ENCODE measurements around the gene MBOAT2.
"Not testable (repeated sequence)": the region's sequence is repeated elsewhere in the genome, so short reads cannot be mapped to it uniquely, and the experiment has no call there.

The MBOAT2 gene

GRCh38 chr2:8922431-8922830, 81.1 kb downstream of the MBOAT2 start:
- TF ChIP-seq CTCF (IDR thresholded peaks at IDR 0.05): no peak
- H3K36me3 ChIP-seq (ENCODE audit: control insufficient read depth, insufficient read depth, low read length): no peaks in the 10 kb centered on the region
- peaks cover 4% of the 10 kb centered on the region for H3K4me1 ChIP-seq
- peaks cover 2% of the 10 kb centered on the region for H3K79me2 ChIP-seq
- H3K27ac ChIP-seq: no peak overlapping the region
- H3K4me3 ChIP-seq (ENCODE audit: low read depth, low read length): no peak overlapping the region
- H3K9me3 ChIP-seq (ENCODE audit: control insufficient read depth, low read length): no peaks in the 10 kb centered on the region
- H2AFZ ChIP-seq: no peak overlapping the region
- no peak overlapping the region for H3K4me2 ChIP-seq (ENCODE audit: low read length)
- no peak overlapping the region for H3K9ac ChIP-seq
- H3K27me3 ChIP-seq (ENCODE audit: control insufficient read depth, insufficient read depth, low read length): no peaks in the 10 kb centered on the region

DNA sequence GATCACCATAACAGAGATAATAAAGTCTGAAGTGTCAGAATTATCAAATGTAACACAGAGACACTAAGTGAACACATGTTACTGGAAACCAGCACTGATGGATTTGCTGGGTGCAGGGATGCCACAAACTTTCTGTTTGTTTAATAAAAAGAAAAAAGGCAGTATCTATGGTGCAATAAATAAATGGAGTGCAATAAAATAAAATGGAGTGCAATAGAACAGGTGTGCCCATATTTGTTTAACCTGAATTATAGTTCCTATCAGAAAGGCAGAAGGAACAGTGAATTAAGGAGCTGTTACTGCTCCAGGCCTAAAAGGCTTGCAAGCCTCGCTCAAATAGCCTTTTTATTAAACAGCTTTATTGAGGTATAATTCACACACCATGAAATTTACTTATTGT, 85.1 kb downstream of the MBOAT2 start:
- Histone ChIP-seq H2AFZ (no peak overlapping the region), H3K9me3 (ENCODE audit: control insufficient read depth, low read length) (no peaks in the 10 kb centered on the region), H3K4me2 (ENCODE audit: low read length) (no peak overlapping the region), H3K27me3 (ENCODE audit: control insufficient read depth, insufficient read depth, low read length) (no peaks in the 10 kb centered on the region), H3K9ac (no peak overlapping the region), H3K36me3 (ENCODE audit: control insufficient read depth, insufficient read depth, low read length) (no peaks in the 10 kb centered on the region), H3K4me1 (peaks cover 4% of the 10 kb centered on the region), H3K79me2 (no peaks in the 10 kb centered on the region), H3K27ac (no peak overlapping the region), H3K4me3 (ENCODE audit: low read depth, low read length) (no peak overlapping the region)
- no peak for TF ChIP-seq CTCF (IDR thresholded peaks at IDR 0.05)

DNA sequence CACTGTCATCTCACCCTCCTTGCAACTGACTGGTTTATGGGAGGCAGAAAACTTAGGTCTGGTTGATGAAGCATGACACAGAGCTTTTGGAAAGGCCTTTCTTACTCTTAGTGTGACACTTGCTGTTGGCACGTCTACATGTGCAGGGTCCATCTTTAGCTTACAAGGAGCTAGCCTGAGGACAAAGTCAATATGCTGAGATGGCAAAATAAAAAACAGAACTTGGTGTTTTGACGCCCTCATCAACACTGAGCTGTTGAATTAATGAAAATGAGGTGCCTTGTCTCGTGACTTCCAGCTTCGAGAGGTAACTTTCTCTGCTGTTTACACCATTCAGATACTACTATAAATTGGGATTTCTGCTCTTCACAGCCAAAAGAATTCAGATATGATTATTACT, 87.5 kb downstream of the MBOAT2 start:
- no peaks in the 10 kb centered on the region for H3K4me1 ChIP-seq
- no peaks in the 10 kb centered on the region for H3K79me2 ChIP-seq
- no peaks in the 10 kb centered on the region for H3K9me3 ChIP-seq (ENCODE audit: control insufficient read depth, low read length)
- H3K4me2 ChIP-seq (ENCODE audit: low read length): no peak overlapping the region
- no peak for TF ChIP-seq CTCF (IDR thresholded peaks at IDR 0.05)
- H3K9ac ChIP-seq: no peak overlapping the region
- H3K27ac ChIP-seq: no peak overlapping the region
- H2AFZ ChIP-seq: no peak overlapping the region
- no peaks in the 10 kb centered on the region for H3K36me3 ChIP-seq (ENCODE audit: control insufficient read depth, insufficient read depth, low read length)
- H3K4me3 ChIP-seq (ENCODE audit: low read depth, low read length): no peak overlapping the region
- H3K27me3 ChIP-seq (ENCODE audit: control insufficient read depth, insufficient read depth, low read length): no peaks in the 10 kb centered on the region

DNA sequence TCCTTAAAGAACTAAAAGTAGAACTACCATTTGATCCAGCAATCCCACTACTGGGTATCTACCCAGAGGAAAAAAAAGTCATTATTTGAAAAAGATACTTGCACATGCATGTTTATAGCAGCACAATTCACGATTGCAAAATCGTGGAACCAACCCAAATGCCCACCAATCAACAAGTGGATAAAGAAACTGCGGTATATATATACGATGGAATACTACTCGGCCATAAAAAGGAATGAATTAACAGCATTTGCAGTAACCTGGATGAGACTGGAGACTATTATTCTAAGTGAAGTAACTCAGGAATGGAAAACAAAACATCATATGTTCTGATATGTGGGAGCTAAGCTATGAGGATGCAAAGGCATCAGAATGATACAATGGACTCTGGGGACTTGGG, 89.7 kb downstream of the MBOAT2 start:
- H3K4me3 ChIP-seq (ENCODE audit: low read depth, low read length): not testable (repeated sequence)

DNA sequence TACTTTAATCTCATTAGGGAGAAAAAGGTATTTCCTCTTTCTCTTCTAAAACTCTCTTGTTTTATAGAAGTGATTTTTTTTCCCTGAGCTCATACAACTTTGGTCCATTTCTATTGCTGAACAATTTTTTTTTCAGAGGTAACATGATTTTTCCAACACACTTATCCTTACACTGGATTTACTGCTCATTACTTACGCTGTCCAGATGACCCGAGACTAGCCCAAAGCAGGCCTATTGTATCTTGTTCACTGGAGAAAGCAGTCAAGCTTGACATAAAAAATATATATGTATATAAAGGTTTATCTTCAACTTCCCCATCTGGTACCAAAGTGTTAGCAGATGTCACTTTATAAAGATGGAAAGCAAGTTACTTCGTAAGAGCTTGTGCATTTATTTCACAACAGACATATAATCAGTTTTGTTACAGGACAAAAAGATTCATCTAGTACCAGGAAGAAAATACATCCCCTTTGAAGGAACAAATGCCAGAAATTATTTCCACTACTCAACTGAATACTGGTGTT, 95.7 kb downstream of the MBOAT2 start:
- H3K4me2 ChIP-seq (ENCODE audit: low read length): no peak overlapping the region
- H3K79me2 ChIP-seq: peaks cover 2% of the 10 kb centered on the region
- no peak overlapping the region for H3K9ac ChIP-seq
- H3K4me1 ChIP-seq: no peaks in the 10 kb centered on the region
- TF ChIP-seq CTCF (IDR thresholded peaks at IDR 0.05): no peak
- no peaks in the 10 kb centered on the region for H3K27me3 ChIP-seq (ENCODE audit: control insufficient read depth, insufficient read depth, low read length)
- H3K9me3 ChIP-seq (ENCODE audit: control insufficient read depth, low read length): no peaks in the 10 kb centered on the region
- no peak overlapping the region for H2AFZ ChIP-seq
- no peaks in the 10 kb centered on the region for H3K36me3 ChIP-seq (ENCODE audit: control insufficient read depth, insufficient read depth, low read length)
- no peak overlapping the region for H3K4me3 ChIP-seq (ENCODE audit: low read depth, low read length)
- no peak overlapping the region for H3K27ac ChIP-seq

More for the DNA sequence above, 89.7 kb downstream of the MBOAT2 start:
- H3K27ac ChIP-seq; H3K79me2 ChIP-seq; H3K4me2 ChIP-seq (ENCODE audit: low read length); H3K36me3 ChIP-seq (ENCODE audit: control insufficient read depth, insufficient read depth, low read length); H3K4me1 ChIP-seq; H2AFZ ChIP-seq; H3K9ac ChIP-seq; H3K9me3 ChIP-seq (ENCODE audit: control insufficient read depth, low read length); H3K27me3 ChIP-seq (ENCODE audit: control insufficient read depth, insufficient read depth, low read length): not testable (repeated sequence)

- not testable (repeated sequence) for H3K36me3 ChIP-seq (ENCODE audit: control insufficient read depth, insufficient read depth, low read length); H3K4me3 ChIP-seq (ENCODE audit: low read depth, low read length); H3K27ac ChIP-seq; H3K79me2 ChIP-seq; H2AFZ ChIP-seq; H3K4me1 ChIP-seq; H3K27me3 ChIP-seq (ENCODE audit: control insufficient read depth, insufficient read depth, low read length); H3K9ac ChIP-seq; H3K4me2 ChIP-seq (ENCODE audit: low read length); H3K9me3 ChIP-seq (ENCODE audit: control insufficient read depth, low read length)
Measured at GRCh38 chr2:8903924-8904323, 99.6 kb downstream of the MBOAT2 start.

- not testable (repeated sequence) for H3K27me3 ChIP-seq (ENCODE audit: control insufficient read depth, insufficient read depth, low read length); H2AFZ ChIP-seq
Measured at GRCh38 chr2:8902757-8903156, 100.7 kb downstream of the MBOAT2 start.

DNA sequence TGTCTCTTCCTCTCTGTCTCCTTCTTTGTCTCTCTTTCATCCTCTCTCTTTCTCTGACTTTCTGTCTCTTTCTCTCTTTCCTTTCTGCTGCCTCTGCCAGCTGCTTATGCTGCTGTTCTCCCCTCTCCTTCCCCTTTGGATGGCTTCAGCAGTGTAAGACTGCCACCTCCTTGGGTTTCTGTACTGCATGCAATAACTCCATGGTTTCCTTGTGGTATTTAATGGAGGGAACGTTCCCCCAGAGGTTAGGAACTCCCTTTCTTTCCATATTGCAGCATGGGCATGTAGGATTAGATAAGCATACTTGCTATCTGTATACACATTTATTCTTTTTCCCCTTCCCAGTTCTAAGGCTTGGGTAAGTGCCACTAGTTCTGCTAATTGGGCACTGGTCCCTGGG, 106.3 kb downstream of the MBOAT2 start:
- H3K9ac ChIP-seq; H3K4me2 ChIP-seq (ENCODE audit: low read length); H3K27ac ChIP-seq; H3K27me3 ChIP-seq (ENCODE audit: control insufficient read depth, insufficient read depth, low read length); H3K79me2 ChIP-seq; H3K4me3 ChIP-seq (ENCODE audit: low read depth, low read length); H3K36me3 ChIP-seq (ENCODE audit: control insufficient read depth, insufficient read depth, low read length); H2AFZ ChIP-seq; H3K4me1 ChIP-seq; H3K9me3 ChIP-seq (ENCODE audit: control insufficient read depth, low read length): not testable (repeated sequence)

More at GRCh38 chr2:8902757-8903156, 100.7 kb downstream of the MBOAT2 start:
- not testable (repeated sequence) for H3K27ac ChIP-seq; H3K4me2 ChIP-seq (ENCODE audit: low read length); H3K36me3 ChIP-seq (ENCODE audit: control insufficient read depth, insufficient read depth, low read length); H3K79me2 ChIP-seq; H3K4me3 ChIP-seq (ENCODE audit: low read depth, low read length); H3K9me3 ChIP-seq (ENCODE audit: control insufficient read depth, low read length); H3K4me1 ChIP-seq; H3K9ac ChIP-seq
